Hepatocyte (in vitro differentiated cells): Measurements from ENCODE around the gene POTEF.
"Not testable (repeated sequence)": the region's sequence is repeated elsewhere in the genome, so short reads cannot be mapped to it uniquely, and the experiment has no call there.

Experiments
- EZH2 ChIP-seq: fragments of 200-600 bp; sonication (generic); IDR thresholded peaks from 2 replicates; pipeline ENCODE4 v1.6.1; 2016; ENCODE audit warnings: antibody characterized with exemption, mild to moderate bottlenecking, borderline replicate concordance
- TF ChIP-seq, protein P1 (sequence below): fragments of 200-600 bp; sonication (generic); IDR thresholded peaks from 2 replicates; pipeline ENCODE4 v1.5.1; 2016; ENCODE audit warnings: antibody characterized with exemption, mild to moderate bottlenecking; ENCODE audit not compliant: poor library complexity

DNA sequence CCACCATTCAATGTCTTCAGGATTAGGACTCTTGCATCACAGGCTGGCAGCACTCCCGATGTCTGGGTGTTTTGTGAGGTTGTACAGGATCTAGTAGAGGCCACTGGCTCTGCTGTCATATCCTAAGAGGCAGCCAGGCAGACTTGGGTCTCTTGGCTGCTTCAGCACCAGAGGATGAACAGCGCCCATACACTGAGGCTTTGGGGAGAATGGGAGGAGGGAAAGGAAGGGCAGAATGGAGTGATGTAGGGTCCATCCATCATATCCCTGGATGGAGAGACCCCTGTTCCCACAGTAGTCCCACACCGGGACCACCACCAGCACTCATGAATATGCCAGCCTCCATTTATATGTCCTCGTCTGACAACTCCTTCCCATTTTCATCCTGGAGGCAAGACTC, 80.6 kb downstream of the POTEF start:
- TF ChIP-seq, protein P1, sequence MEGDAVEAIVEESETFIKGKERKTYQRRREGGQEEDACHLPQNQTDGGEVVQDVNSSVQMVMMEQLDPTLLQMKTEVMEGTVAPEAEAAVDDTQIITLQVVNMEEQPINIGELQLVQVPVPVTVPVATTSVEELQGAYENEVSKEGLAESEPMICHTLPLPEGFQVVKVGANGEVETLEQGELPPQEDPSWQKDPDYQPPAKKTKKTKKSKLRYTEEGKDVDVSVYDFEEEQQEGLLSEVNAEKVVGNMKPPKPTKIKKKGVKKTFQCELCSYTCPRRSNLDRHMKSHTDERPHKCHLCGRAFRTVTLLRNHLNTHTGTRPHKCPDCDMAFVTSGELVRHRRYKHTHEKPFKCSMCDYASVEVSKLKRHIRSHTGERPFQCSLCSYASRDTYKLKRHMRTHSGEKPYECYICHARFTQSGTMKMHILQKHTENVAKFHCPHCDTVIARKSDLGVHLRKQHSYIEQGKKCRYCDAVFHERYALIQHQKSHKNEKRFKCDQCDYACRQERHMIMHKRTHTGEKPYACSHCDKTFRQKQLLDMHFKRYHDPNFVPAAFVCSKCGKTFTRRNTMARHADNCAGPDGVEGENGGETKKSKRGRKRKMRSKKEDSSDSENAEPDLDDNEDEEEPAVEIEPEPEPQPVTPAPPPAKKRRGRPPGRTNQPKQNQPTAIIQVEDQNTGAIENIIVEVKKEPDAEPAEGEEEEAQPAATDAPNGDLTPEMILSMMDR: not testable (repeated sequence)
- TF ChIP-seq EZH2: not testable (repeated sequence)
